ENCODE data around the gene AZI2.

The AZI2 gene

GRCh38 chr3:28348265-28348628 lies 377 bp downstream of the AZI2 start:
- H3K27ac Mint-ChIP-seq = peak overlapping the region; percentile 98 to 99 (median 99)
- peaks cover 17% of the 10 kb centered on the region for H3K9me3 Mint-ChIP-seq
- peaks cover 46% of the 10 kb centered on the region for H3K4me1 Mint-ChIP-seq
- peak overlapping the region; percentile 93 to 98 (median 94) for H3K4me3 Mint-ChIP-seq
- H3K27me3 Mint-ChIP-seq (ENCODE audit: low read depth) = no peaks in the 10 kb centered on the region
- H3K36me3 Mint-ChIP-seq (ENCODE audit: low read depth) = peaks cover 14% of the 10 kb centered on the region
- no peak for TF ChIP-seq CTCF (IDR thresholded peaks at IDR 0.05; ENCODE audit: unreplicated experiment in 3 of 3)

GRCh38 chr3:28347374-28348264 lies 1.0 kb downstream of the AZI2 start:
- Mint-ChIP-seq H3K27me3 (ENCODE audit: low read depth) (no peaks in the 10 kb centered on the region), H3K9me3 (peaks cover 17% of the 10 kb centered on the region), H3K27ac (peak overlapping the region; percentile 98 to 99 (median 99)), H3K4me3 (peak overlapping the region; percentile 93 to 98 (median 94)), H3K4me1 (peaks cover 53% of the 10 kb centered on the region), H3K36me3 (ENCODE audit: low read depth) (peaks cover 14% of the 10 kb centered on the region)
- no peak for TF ChIP-seq CTCF (IDR thresholded peaks at IDR 0.05; ENCODE audit: unreplicated experiment in 3 of 3)

GRCh38 chr3:28345690-28346089 lies 2.9 kb downstream of the AZI2 start:
- peaks cover 4% of the 10 kb centered on the region for H3K36me3 Mint-ChIP-seq (ENCODE audit: low read depth)
- H3K27ac Mint-ChIP-seq = no peak overlapping the region
- H3K27me3 Mint-ChIP-seq (ENCODE audit: low read depth) = no peaks in the 10 kb centered on the region
- peaks cover 61% of the 10 kb centered on the region for H3K4me1 Mint-ChIP-seq
- H3K9me3 Mint-ChIP-seq = peaks cover 5% of the 10 kb centered on the region
- no peak for TF ChIP-seq CTCF (IDR thresholded peaks at IDR 0.05; ENCODE audit: unreplicated experiment in 3 of 3)
- peak overlapping the region in 2 of 3 experiments; percentile 55 to 98 for H3K4me3 Mint-ChIP-seq

- no peak for TF ChIP-seq CTCF (IDR thresholded peaks at IDR 0.05; ENCODE audit: unreplicated experiment in 3 of 3)
- no peaks in the 10 kb centered on the region for H3K9me3 Mint-ChIP-seq
- H3K27me3 Mint-ChIP-seq (ENCODE audit: low read depth) = no peaks in the 10 kb centered on the region
- H3K36me3 Mint-ChIP-seq (ENCODE audit: low read depth) = peaks cover 14% of the 10 kb centered on the region
- no peak overlapping the region for H3K4me3 Mint-ChIP-seq
- peaks cover 50% of the 10 kb centered on the region for H3K4me1 Mint-ChIP-seq
- H3K27ac Mint-ChIP-seq = no peak overlapping the region
Measured at GRCh38 chr3:28343144-28343543, 5.5 kb downstream of the AZI2 start.

GRCh38 chr3:28337230-28337629 lies 11.4 kb downstream of the AZI2 start:
- no peak for TF ChIP-seq CTCF (IDR thresholded peaks at IDR 0.05; ENCODE audit: unreplicated experiment in 3 of 3)

GRCh38 chr3:28335246-28335645 lies 13.4 kb downstream of the AZI2 start:
- peaks cover 37% of the 10 kb centered on the region for H3K36me3 Mint-ChIP-seq (ENCODE audit: low read depth)
- H3K9me3 Mint-ChIP-seq = no peaks in the 10 kb centered on the region
- H3K27ac Mint-ChIP-seq = no peak overlapping the region
- TF ChIP-seq CTCF (IDR thresholded peaks at IDR 0.05; ENCODE audit: unreplicated experiment in 3 of 3) = no peak
- no peak overlapping the region for H3K4me3 Mint-ChIP-seq
- H3K27me3 Mint-ChIP-seq (ENCODE audit: low read depth) = no peaks in the 10 kb centered on the region
- no peaks in the 10 kb centered on the region for H3K4me1 Mint-ChIP-seq

More at GRCh38 chr3:28337230-28337629, 11.4 kb downstream of the AZI2 start:
- Mint-ChIP-seq H3K27me3 (ENCODE audit: low read depth) (no peaks in the 10 kb centered on the region), H3K36me3 (ENCODE audit: low read depth) (peaks cover 28% of the 10 kb centered on the region), H3K4me3 (no peak overlapping the region), H3K27ac (no peak overlapping the region), H3K9me3 (no peaks in the 10 kb centered on the region), H3K4me1 (peaks cover 4% of the 10 kb centered on the region)

All from nephron (organoid).